GM19463 (cell line): ENCODE measurements around the gene ATP9B.

Source experiments
- ATAC-seq: cut with Tn5 transposase; IDR thresholded peaks from one replicate; pipeline ENCODE4 v1.9.1; 2021; ENCODE audit warnings: mild to moderate bottlenecking, moderate library complexity; ENCODE audit not compliant: unreplicated experiment

The ATP9B gene

GRCh38 chr18:79377187-79377891 is 308.1 kb downstream of the ATP9B start:
- no peak for ATAC-seq

- peak; percentile 60 for ATAC-seq
Observed at GRCh38 chr18:79378536-79379250, 309.5 kb downstream of the ATP9B start.

GRCh38 chr18:79379251-79379905 is 310.2 kb downstream of the ATP9B start:
- no peak for ATAC-seq

- no peak for ATAC-seq
Observed at GRCh38 chr18:79379931-79380815, 311.0 kb downstream of the ATP9B start.

GRCh38 chr18:79380816-79381806 is 311.9 kb downstream of the ATP9B start:
- no peak for ATAC-seq

- ATAC-seq, result no peak
Observed at GRCh38 chr18:79381811-79382311, 312.7 kb downstream of the ATP9B start.

GRCh38 chr18:79382681-79383387 is 313.6 kb downstream of the ATP9B start:
- no peak for ATAC-seq

GRCh38 chr18:79383388-79384056 is 314.3 kb downstream of the ATP9B start:
- ATAC-seq, result no peak

- ATAC-seq, result no peak
Observed at GRCh38 chr18:79384151-79384807, 315.1 kb downstream of the ATP9B start.

- ATAC-seq, result no peak
Observed at GRCh38 chr18:79384834-79385233, 315.6 kb downstream of the ATP9B start.

- ATAC-seq, result no peak
Observed at GRCh38 chr18:79385326-79385707, 316.1 kb downstream of the ATP9B start.

GRCh38 chr18:79385708-79386341 is 316.6 kb downstream of the ATP9B start:
- no peak for ATAC-seq

- no peak for ATAC-seq
Observed at GRCh38 chr18:79386547-79386946, 317.4 kb downstream of the ATP9B start.

GRCh38 chr18:79387214-79387613 is 318.0 kb downstream of the ATP9B start:
- no peak for ATAC-seq

- no peak for ATAC-seq
Observed at GRCh38 chr18:79387615-79388014, 318.4 kb downstream of the ATP9B start.

- no peak for ATAC-seq
Observed at GRCh38 chr18:79388043-79388442, 318.8 kb downstream of the ATP9B start.

GRCh38 chr18:79389689-79390088 is 320.5 kb downstream of the ATP9B start:
- no peak for ATAC-seq
